SK-N-MC (cell line): ENCODE measurements around the gene IL20RA.

Source experiments
- EZH2 ChIP-seq: fragments of 200-600 bp; sonication (generic); IDR thresholded peaks from one replicate; pipeline ENCODE4 v1.6.1; 2017; ENCODE audit warnings: antibody characterized with exemption
- FOXP2 ChIP-seq: optimal IDR thresholded peaks from 2 replicates; pipeline ENCODE3; 2011; ENCODE audit warnings: mild to moderate bottlenecking, moderate library complexity; ENCODE audit not compliant: insufficient read depth; ENCODE audit errors: extremely low read length, control extremely low read depth
- POLR2AphosphoS5 ChIP-seq: IDR thresholded peaks from 2 replicates; pipeline ENCODE4 v1.6.1; 2012; ENCODE audit warnings: mild to moderate bottlenecking, low read depth, low read length, borderline replicate concordance

DNA sequence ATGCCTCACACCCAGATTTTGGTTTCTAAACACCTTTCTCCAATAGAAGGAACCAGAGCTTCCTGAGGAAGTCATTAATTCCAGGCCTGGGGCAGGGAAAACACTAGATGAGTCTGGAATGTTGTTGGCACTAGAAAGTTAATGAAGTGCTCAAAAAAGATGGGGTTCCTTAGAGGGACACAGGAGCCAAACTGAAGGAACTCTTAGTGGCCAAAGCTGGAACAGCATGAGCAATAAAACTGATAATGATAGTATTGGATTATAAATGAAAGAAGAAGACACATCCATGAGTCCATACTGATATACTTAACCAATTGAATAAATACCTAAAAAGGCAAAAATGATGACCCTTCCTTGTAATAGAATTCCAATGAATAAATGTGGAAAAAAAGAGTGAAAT lies 4.4 kb downstream of the IL20RA start:
- TF ChIP-seq EZH2 (no peak), POLR2AphosphoS5 (no peak), FOXP2 (no peak)
